Measurements from ENCODE around the gene EXOSC7.

GRCh38 chr3:44969828-44970179 is 6.2 kb upstream of the EXOSC7 start:
- TF ChIP-seq, protein P1, sequence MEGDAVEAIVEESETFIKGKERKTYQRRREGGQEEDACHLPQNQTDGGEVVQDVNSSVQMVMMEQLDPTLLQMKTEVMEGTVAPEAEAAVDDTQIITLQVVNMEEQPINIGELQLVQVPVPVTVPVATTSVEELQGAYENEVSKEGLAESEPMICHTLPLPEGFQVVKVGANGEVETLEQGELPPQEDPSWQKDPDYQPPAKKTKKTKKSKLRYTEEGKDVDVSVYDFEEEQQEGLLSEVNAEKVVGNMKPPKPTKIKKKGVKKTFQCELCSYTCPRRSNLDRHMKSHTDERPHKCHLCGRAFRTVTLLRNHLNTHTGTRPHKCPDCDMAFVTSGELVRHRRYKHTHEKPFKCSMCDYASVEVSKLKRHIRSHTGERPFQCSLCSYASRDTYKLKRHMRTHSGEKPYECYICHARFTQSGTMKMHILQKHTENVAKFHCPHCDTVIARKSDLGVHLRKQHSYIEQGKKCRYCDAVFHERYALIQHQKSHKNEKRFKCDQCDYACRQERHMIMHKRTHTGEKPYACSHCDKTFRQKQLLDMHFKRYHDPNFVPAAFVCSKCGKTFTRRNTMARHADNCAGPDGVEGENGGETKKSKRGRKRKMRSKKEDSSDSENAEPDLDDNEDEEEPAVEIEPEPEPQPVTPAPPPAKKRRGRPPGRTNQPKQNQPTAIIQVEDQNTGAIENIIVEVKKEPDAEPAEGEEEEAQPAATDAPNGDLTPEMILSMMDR (IDR thresholded peaks at IDR 0.05) = no peak
- TF ChIP-seq POLR2AphosphoS5 (IDR thresholded peaks at IDR 0.05; ENCODE audit: insufficient read depth in 1 of 2, low read depth in 1 of 2) = no peak
